NCI-H524 (cell line): ENCODE measurements around the gene RNF5.
A peak's percentile ranks its signal among the peaks of the same experiment; 100 is the strongest.
"Not testable (repeated sequence)": the region's sequence is repeated elsewhere in the genome, so short reads cannot be mapped to it uniquely, and the experiment has no call there.

Experiments used
- DNase-seq, 2 experiments: peaks; one replicate each; lab custom pipeline; 2025; lab: John Stamatoyannopoulos, UW

RNF5 gene

DNA sequence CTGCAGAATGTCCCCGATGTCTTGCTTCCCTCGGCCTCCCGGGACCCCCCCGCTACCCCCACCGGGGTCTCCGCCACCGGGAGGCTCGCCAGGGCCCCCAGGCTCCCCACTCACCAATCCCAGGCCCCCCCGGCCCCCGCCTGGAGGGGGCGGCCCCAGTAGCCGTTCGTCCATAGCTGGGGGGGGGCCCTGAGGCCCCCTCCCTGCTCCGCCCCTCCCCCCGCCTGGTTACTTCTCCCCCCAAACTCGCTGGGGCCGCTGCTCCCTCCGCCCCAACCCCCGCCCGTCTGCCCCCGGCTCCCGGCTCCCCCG is 11.5 kb downstream of the RNF5 start:
- no peak for DNase-seq

DNA sequence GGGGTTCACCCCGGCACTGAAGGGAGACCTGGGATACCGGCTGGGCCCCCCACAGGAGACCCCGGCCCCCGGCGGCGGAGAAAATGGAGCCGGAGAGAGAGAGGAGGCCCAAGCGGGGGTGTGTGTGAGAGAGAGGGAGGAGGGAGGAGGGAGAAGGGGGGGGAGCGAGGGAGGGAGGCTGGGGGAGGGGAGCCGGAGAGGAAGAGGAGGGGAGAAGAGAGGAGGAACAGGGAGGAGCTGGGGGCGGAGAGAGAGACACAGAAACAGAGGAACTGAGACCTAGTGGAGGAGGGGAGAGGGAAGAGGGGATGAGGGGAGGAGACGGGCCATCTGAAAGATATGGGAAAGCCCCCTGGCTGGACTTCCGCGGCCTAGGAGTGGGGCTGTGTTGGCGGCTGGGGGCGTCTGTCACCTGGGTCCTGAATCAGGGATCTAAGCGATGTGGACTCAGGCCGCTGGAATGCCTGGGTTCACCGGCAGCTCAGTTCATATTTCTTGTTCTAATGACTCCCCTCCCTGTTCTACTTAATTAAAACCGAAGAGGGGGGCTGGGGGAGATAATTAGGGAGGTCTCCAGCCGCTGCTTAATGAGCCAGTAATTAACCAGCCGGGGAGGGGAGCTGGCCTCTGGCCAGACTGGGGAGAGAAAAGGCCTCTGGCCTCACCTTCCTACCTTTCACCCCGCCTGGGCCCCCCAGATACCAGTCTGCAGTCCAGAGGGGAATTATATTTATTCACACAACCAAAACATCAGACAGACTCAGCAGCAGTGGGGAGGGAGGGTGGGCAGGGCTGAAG is 12.0 kb downstream of the RNF5 start, which contains the start of gene PBX2:
Gene PBX2, minus strand, starts transcription at position 149 of the 798 bp plus-strand sequence. CDS start 287 bp downstream, outside the sequence.
- peak; percentile 80 to 83 for DNase-seq

GRCh38 chr6:32190911-32191677 is 12.9 kb downstream of the RNF5 start:
- DNase-seq, result no peak

DNA sequence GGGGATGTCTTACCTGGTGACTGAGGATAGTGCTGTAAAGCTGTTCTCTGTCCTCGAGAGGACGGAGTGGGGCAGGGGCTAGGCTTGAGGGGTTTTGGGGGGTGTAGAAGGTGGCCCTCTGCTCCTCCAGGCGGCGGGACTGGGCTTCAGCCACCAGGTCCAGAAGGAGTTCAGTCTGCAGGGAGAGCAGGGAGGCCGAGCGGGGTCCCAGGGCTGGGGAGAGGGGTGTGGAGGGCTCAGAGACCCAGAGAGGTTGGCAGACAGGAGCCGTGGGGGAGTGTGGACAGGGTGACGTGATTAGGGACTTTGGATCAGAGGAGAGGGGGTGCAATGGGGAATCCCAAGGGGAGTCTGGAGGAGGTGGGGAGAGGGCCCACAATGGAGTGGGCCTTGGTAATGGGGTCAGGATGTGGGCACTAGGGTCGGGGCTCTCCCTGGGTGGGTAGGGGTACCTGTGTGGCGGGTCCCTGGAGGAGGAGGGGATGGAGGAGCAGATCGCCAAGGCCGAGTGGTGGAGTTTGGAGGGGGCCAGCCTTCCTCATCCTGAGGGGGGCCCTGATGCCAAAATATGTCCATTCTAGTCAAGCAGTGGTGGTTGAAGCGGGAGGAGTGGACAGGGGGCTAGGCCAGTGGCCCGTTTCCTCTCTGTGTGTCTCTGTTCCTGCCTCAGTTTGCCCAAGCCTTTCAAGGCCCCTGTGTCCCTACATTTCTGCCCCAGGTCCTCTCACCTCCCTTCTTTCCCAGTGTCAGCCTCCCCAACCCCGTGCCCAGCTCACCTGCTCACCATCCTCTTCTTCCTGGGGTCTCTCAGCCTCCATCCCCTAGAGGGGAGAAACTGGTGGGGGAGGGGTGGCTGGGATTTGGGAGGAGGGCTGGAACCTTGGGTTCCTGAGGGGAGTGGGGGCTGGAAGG is 13.7 kb downstream of the RNF5 start:
- DNase-seq, result no peak

GRCh38 chr6:32192608-32193039 is 14.4 kb downstream of the RNF5 start, which contains the start of gene GPSM3:
Gene GPSM3, minus strand, starts transcription at chr6:32192643. Its CDS starts 130 bp downstream, at chr6:32192513.
- DNase-seq, result no peak

DNA sequence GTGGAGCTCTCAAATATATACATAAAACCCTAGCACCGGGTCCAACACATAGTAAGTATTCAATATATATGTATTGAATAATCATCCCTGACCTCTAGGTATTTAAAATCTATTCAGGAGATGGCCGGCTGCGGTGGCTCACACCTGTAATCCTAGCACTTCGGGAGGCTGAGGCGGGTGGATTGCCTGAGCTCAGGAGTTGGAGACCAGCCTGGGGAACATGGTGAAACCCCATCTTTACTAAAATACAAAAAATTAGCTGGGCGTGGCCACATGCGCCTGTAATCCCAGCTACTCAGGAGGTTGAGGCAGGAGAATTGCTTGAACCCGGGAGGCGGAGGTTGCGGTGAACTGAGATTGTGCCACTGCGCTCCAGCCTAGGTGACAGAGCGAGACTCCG is 14.9 kb downstream of the RNF5 start:
- not testable (repeated sequence) for DNase-seq

DNA sequence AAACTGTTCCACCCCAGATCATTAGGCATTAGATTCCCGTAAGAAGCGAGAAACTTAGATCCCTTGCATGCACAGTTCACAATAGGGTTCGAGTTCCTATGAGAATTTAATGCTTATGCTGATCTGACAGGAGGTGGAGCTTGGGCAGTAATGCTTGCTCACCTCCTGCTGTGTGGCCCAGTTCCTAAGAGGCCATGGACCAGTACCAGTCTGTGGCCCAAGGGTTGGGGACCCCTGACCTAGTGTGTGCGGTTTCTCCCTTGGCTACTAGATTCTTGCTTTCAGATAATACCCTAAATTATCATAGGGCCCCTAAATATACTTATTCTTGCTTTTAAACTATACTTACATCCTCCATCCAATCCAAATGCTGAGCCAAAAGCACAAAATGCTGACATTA is 16.2 kb downstream of the RNF5 start:
- DNase-seq, result no peak

DNA sequence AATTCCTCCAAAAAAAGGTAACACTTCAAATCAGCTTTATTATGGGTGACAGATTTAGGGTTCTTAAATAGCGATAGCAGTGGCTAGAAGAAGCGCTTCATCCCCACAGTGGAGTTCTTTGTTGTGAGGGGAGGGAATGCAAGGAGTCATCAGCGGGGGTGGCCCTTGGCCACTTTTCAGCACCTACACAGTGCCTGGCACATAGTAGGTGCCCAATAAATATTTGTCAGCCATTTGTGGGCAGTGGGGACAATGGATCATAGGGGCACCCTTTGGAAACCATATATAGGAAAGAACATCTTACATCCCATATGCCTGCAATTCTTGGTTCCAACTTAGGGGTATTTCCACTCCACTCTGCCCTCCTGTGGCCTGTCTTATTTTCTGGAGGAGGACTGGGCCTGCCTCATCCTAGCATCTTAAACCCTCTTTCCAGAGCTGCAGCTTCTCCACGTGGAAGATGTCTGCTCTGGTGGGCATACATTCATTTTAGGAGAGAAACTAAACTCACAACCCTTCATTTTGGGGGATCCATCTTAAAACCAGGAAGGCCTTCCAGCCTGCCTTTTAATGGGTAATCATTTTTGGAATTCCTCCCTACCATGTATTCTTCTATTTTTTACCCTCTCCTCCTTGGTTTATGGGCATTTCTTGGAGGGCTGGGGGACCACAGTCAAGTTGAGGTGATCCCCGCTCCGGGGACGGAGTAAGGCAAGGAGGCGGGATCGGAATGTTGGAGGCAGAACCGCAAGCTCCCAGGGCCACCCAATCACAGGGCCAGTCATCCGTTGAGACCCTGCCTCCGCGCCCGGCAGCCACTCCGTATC is 16.8 kb downstream of the RNF5 start:
- DNase-seq, result peak; percentile 51 to 61

- DNase-seq, result peak; percentile 99
Measured at GRCh38 chr6:32195652-32195901, 17.4 kb downstream of the RNF5 start.

GRCh38 chr6:32195902-32196681 is 17.9 kb downstream of the RNF5 start:
- peak; percentile 84 to 85 for DNase-seq

- peak in 1 of 2 experiments; percentile 48 for DNase-seq
Measured at GRCh38 chr6:32196682-32197616, 18.7 kb downstream of the RNF5 start.

- no peak for DNase-seq
Measured at GRCh38 chr6:32198345-32198696, 20.1 kb downstream of the RNF5 start.

- DNase-seq, result no peak
Measured at GRCh38 chr6:32198866-32199265, 20.7 kb downstream of the RNF5 start.

DNA sequence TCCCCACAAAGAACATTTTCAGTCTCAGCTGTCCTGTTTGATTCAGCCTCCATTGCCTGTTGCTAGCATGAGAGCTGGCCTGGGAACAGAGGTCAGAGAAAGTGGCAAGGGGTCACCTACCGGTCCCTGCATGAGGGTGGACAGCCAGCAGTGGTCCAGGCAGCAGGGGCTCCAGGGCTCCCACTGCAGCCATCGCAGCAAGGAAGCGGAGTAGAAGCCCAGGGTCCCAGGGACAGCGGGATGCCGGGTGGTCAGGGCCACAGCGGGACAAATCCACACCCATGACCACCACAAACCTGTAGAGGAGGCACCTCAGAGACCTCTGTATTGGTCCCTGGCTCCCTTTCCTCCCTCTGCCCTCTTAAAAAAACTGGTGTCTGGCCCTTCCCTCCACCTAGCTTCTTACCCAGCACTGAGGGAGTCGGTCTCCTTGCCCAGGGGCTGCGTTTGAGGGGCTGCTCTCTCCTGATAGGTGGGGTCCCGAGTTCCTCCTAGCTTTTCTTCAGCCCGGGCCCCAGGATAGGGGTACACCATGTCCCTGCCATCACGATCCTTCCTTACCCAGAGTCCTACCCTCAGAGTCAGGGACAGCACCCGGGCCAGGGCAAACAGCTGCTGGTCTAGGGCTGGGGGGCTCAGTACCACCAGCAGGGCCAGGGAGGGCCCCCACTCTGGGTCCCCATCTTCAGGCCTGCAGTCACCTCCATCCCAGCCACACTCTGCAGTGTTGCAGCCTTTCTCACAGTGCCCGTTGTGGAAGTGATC is 22.7 kb downstream of the RNF5 start:
- DNase-seq, result no peak

GRCh38 chr6:32202186-32202585 is 24.0 kb downstream of the RNF5 start:
- no peak for DNase-seq

DNA sequence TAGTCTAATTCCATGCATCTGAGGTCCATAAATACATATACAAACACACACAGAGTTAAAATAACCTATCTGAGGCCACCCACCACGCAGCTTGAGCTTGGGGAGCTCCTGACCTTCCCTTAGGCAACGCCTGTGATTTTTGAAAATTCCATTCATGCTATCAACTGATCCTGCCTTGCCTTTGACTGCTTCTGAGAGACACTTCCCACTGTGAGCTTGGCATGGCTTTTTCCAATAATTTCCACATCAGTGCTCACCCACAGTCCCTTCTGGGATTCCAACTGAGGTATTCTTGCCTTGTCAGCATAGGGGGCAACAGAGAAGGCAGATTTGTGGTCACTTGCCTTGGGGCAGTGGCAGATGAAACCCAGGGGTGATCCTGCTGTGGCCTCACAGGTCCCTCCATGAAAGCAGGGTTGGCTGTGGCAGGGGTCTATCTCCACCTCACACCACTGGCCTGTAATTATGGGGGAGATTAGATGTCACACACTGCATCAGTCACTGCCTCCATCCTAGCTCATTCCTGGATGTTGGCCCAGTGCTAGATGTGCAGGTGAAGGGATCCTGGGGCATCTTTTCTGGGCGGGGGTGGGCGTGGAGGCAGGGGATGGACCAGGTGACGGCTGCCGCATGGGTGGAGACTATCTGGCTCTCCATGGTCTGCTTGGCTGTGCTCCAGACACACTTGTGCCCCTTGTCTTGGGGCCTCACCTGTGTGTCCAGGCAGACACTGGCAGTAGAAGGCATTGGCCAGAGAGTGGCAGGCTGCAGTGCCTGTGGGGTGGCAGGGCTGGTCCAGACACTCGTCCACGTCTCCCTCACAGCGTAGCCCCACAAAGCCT is 25.4 kb downstream of the RNF5 start:
- DNase-seq, result no peak

DNA sequence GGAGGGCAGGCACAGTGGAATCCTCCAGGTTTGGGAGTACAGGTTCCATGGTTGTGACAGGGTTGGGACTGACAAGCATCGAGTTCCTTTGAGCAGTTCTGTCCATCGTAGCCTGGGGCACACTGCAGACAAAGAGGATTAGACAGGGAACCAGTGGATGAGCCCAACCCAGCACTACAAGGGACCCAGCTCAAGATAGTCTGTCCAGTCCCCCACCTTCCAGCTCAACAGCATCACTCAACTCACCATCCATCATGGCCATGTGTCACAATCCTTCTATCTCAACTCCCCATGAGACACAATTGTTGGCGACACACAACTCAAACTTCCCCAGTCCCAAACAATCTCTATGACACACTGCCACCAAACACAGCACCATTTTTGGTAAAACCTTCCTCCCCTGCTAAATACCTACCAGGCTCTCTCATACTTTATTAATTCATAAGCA is 26.1 kb downstream of the RNF5 start:
- no peak for DNase-seq

DNA sequence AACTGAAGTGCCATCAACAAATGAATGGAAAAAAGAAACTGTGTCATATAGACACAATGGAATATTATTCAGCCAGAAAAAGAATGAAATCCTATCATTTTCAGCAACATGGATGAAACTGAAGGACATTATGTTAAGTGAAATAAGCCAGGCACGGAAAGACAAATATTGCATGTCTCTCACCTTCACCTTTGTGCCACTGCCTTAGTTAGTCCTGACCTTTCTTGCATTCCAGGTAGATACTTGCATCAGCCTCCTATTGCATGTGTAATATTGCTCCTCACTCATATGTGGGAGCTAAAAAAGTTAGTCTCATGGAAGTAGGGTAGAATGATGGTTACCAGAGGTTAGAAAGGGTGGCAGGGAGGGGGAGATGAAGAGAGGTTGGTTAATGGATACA is 30.8 kb downstream of the RNF5 start:
- DNase-seq, result no peak
